ENCODE measurements around the gene LYSMD3. TPM values are rescaled to one million over a fixed set of nuclear protein-coding genes. Genes with fewer than 3 reads are reported as not detected.

Gene LYSMD3
- total and polyA plus RNA-seq, 9 of the 15 experiments (the other 6 are each of a cell fraction or from before 2014, with no cell fraction given): 9.5 to 42.3 (median 20.7) TPM

- TF ChIP-seq PREB (CRISPR knock-in tag; IDR thresholded peaks at IDR 0.05) (no peak), RFX5 (IDR thresholded peaks at IDR 0.05; ENCODE audit: low read depth, low read length) (no peak), VEZF1 (CRISPR knock-in tag; IDR thresholded peaks at IDR 0.05) (no peak), TEAD2 (tag; IDR thresholded peaks at IDR 0.05) (no peak), MEIS2 (IDR thresholded peaks at IDR 0.05; ENCODE audit: partially characterized antibody) (peak; percentile 54), CEBPG (CRISPR knock-in tag; IDR thresholded peaks at IDR 0.05) (no peak), CEBPG (tag; conservative IDR thresholded peaks at IDR 0.05 in 1 of 2, IDR thresholded peaks at IDR 0.05 in 1 of 2) (peak in 1 of 2 experiments; percentile 26; a peak in 1 of 4 replicates), EGR1 (conservative IDR thresholded peaks at IDR 0.05) (no peak), CEBPB (tag; IDR thresholded peaks at IDR 0.05) (0 out of 2 replicates have a peak, but pooled peaks have one; percentile 35), ZNF280A (IDR thresholded peaks at IDR 0.05; ENCODE audit: low read depth, partially characterized antibody) (no peak), POLR2AphosphoS5 (IDR thresholded peaks at IDR 0.05; ENCODE audit: control insufficient read depth, insufficient read depth, low read depth, low read length) (no peak), SP1 (CRISPR knock-in tag; IDR thresholded peaks at IDR 0.05) (no peak), ZNF655 (CRISPR knock-in tag; IDR thresholded peaks at IDR 0.05) (no peak), ZC3H8 (IDR thresholded peaks at IDR 0.05) (no peak), ZBTB34 (CRISPR knock-in tag; IDR thresholded peaks at IDR 0.05) (no peak), FOXM1 (IDR thresholded peaks at IDR 0.05; ENCODE audit: low read depth) (no peak), FOXM1 (CRISPR knock-in tag; IDR thresholded peaks at IDR 0.05; ENCODE audit: low read depth) (no peak), ZNF444 (CRISPR knock-in tag; IDR thresholded peaks at IDR 0.05) (no peak), E2F4 (CRISPR knock-in tag; IDR thresholded peaks at IDR 0.05; ENCODE audit: low read depth) (no peak), L3MBTL2 (IDR thresholded peaks at IDR 0.05) (0 out of 2 replicates have a peak, but pooled peaks have one; percentile 12), SREBF1 (IDR thresholded peaks at IDR 0.05; ENCODE audit: borderline replicate concordance, low read depth, low read length) (no peak)
These were observed 41.9 kb upstream of the LYSMD3 start (continued) for GRCh38 chr5:90571147-90571773.

All from K562 (cell line).